GM12872 (cell line): Measurements from ENCODE around the gene WDR5.

Experiments
- TF ChIP-seq, protein P1 (sequence below): IDR thresholded peaks from 3 replicates; pipeline ENCODE4 v1.5.1; 2011; ENCODE audit warnings: low read depth, mild to moderate bottlenecking, low read length, moderate library complexity; ENCODE audit not compliant: insufficient read depth

WDR5 gene

DNA sequence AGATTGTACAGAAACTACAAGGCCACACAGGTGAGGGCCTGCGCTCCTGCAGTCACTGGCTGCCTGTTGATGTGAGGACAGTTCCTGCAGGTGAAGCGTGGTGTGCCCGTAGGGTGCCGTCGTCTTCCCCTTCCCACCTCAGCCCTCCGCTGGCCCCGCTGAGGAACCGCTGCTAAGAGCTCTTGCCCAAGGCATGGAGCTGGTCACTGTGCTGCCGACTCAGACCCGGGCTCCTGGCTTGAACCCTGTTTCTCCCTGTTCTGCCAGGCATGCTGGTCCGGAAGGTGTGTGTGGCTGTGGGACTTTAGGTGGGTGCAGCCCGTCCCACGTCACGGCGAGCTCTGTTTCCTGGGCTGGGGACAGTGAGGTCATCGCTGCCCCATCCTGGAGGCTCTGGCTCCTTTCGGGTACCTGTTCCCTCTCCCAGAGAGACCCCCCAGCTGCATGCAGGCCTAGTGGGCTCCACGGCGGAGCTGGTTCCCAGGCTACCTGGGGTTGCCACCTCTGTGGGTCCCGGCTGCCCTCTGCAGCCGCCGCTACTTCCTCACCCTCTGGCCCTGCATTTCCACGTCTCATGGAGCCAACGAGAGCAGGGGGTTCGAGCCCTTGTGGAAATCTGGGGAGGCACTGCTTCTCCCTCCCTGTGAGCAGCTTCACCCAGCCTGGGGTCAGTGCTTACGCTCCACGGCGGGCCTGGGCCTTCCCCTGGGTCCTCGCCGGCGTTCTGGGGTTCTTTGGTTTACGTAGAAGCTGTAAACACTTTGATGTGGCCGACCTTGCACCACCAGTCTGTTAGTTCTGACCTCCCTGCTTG, 20.9 kb downstream of the WDR5 start:
- TF ChIP-seq, protein P1, sequence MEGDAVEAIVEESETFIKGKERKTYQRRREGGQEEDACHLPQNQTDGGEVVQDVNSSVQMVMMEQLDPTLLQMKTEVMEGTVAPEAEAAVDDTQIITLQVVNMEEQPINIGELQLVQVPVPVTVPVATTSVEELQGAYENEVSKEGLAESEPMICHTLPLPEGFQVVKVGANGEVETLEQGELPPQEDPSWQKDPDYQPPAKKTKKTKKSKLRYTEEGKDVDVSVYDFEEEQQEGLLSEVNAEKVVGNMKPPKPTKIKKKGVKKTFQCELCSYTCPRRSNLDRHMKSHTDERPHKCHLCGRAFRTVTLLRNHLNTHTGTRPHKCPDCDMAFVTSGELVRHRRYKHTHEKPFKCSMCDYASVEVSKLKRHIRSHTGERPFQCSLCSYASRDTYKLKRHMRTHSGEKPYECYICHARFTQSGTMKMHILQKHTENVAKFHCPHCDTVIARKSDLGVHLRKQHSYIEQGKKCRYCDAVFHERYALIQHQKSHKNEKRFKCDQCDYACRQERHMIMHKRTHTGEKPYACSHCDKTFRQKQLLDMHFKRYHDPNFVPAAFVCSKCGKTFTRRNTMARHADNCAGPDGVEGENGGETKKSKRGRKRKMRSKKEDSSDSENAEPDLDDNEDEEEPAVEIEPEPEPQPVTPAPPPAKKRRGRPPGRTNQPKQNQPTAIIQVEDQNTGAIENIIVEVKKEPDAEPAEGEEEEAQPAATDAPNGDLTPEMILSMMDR: no peak

- TF ChIP-seq, protein P1: no peak
These were observed 21.6 kb downstream of the WDR5 start for GRCh38 chr9:134157378-134157885.

DNA sequence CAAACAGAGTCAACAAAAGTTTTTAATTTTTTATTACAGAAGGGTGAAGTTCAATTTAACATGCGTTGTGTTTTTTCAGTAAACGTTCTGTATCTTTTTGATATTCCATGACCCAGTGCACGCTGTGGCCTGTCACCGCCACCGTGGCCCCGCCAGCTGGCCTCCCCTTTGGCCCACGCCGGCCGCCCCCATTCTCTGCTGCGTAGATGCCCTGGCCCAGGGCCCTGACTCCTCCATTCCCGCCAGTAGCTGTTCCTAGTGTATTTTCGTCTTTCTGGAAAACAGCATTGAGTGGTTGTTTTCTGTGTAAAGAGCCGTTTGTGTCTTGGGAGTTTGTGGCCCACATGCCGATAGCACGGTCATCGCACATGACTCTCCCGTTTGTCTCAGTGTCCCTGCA, 22.4 kb downstream of the WDR5 start:
- TF ChIP-seq, protein P1: no peak

- TF ChIP-seq, protein P1: no peak
These were observed 23.0 kb downstream of the WDR5 start for GRCh38 chr9:134158753-134159392.

GRCh38 chr9:134159566-134160245, 23.8 kb downstream of the WDR5 start:
- TF ChIP-seq, protein P1: no peak

GRCh38 chr9:134161647-134162046, 25.8 kb downstream of the WDR5 start:
- TF ChIP-seq, protein P1: no peak

GRCh38 chr9:134162212-134162775, 26.4 kb downstream of the WDR5 start:
- TF ChIP-seq, protein P1: no peak
